Stimulated activated CD8-positive, alpha-beta memory T cell treated with anti-CD3 and anti-CD28 coated beads, Interleukin-4, amount 100 ng/mL, for 4 hours (primary cell): ENCODE results near the gene THBS2.
"Not testable (repeated sequence)": the region's sequence is repeated elsewhere in the genome, so short reads cannot be mapped to it uniquely, and the experiment has no call there.

ENCODE experiments used
- DNase-seq, 2 donors: peaks; one replicate each; pipeline ENCODE4 v3.0.0-alpha.2; 2020; ENCODE audit warnings: low read depth in 2 of 2, low spot score in 1 of 2

THBS2 gene

DNA sequence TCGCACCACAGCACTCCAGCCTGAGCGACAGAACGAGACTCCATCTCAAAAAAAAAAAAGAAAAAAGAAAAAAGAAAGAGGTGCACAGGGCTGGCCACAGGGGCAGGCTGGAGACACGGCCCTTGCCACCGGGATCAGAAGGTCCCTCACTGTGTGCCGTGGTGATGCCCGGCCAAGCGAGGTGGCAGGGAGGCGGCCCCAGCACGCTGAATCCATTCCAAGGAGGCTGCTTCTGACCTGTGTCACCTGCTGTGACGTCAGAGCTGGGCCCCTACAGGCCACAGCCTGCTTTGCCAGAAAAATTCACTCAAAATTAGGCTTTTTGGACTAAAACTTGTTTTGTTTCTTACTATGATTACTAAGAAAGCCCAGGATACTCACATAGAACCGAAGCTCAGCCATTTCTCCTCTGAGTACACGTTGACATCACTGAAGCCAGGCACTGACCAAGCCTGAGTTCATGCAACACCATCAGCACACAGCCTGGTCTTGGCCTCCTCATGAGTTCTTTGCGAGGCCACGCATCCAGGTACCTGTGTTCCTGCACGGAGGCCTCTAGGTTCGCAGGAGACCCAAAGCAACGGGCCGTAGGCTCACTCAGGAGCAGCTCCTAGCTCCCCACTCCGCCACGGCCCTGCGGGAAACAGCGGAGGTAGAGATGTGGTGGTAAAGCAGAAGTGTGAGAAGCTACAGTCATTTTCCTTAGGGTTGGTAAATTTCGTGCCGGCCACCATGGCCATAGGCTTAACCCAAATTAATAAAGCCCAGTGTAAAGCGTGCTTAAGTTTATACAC, 67.8 kb downstream of the THBS2 start:
- DNase-seq: no peak

GRCh38 chr6:169185011-169185521, 68.6 kb downstream of the THBS2 start:
- DNase-seq: no peak

GRCh38 chr6:169184419-169184818, 69.2 kb downstream of the THBS2 start:
- no peak for DNase-seq

DNA sequence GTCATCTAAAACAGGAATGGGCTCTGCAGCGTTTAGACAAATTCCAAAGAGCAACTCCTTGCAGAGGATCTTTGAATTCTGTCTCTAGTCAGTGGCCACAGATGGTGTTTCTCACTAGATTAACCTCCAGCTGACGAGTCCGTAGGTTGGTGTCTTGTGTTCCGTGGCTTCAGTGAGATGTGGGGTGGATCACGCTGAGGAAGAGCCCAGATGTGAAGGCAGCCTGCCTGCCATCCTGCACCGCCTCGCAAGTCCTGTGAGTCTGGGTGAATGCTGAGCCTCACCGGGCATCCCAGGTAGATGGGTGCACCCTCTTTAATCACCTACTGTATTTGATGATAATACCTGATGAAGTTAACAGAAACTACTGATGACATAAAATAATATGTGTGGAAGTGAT, 70.4 kb downstream of the THBS2 start:
- DNase-seq: no peak

GRCh38 chr6:169179831-169180230, 73.8 kb downstream of the THBS2 start:
- not testable (repeated sequence) for DNase-seq

DNA sequence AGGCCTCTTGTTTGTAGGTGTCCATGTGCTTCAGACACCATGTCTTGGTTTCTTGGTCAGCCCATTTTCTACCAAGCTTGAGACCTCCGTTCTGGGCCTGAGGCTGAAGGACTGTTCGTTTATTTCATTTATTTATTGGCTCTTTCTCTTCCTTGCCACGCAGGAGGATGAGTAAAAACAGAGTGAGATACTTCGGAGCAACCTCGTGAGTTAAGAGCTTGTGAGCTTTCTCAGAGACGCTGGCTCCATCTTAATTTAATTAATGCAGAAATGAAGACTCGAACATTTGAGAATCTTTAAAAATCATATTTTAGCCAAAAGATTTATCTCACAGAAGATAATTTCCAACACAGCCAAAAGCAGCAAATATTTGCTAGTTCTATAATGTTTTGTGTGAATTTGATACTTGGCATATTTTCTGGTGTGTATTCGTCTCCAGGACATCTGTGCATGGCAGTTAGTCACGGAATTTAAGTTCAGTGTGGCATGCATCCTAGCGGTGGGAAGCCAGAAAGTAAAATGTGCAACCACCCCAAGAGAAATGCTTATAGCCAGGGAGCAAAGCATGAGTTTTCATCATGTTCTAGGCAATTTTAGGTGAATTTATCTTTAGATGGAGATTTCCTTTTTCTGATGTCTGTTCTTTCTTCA, 76.0 kb downstream of the THBS2 start:
- no peak for DNase-seq

DNA sequence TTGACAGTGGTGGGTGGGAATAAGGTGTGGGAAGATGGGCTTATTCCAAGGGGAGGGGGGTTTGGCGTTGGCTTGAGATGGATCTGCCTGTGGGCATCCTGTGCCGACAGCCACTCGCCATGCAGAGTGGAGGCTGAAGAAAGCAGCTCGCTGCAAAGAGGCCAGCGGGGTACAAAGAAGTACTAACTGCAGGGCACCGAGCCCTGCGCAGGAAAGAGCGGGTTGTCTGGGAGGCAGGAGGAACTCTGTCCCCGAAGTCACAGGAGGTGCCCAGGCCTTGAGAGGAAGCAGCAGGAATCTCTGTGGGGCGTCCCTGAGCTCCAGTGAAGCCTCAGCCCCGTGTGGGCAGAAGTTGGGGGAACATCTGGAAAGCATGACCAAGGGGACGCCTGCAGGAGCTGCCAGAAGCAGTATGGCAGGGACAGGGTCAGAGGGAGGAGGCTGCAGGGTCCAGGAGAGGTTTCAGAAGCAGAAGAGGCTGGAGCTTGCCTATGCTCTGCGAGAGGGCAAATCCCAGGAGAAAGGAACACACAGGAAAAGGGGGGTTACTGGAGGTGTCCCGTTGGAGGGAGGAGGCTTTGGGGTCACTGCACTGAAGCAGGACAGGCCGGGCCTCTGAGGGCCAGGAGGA, 77.2 kb downstream of the THBS2 start:
- no peak for DNase-seq

DNA sequence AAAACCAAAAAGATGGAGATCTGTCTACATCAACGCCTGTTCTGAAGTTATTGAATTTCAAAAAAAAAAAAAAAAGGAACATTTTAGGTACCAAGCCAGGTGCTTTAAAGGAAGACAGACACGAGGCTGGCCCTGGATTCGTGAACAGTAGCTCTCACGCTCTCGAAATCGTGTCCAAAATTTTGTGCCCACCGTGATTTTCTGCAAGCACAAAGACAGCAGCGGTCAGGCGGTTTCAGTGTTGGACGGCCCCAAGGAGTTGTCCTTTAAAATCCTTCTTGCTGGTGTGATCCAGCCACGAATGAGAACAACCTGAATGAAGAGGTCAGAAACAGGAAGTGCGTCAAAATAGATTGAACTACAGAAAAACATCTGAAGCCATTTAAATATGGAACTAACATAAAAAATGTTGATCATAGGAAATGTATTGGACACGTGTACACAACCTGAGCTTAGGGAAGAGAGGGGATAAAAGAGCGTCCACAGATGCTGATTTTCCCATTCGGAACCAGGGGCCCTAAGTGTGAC, 78.2 kb downstream of the THBS2 start:
- no peak for DNase-seq

DNA sequence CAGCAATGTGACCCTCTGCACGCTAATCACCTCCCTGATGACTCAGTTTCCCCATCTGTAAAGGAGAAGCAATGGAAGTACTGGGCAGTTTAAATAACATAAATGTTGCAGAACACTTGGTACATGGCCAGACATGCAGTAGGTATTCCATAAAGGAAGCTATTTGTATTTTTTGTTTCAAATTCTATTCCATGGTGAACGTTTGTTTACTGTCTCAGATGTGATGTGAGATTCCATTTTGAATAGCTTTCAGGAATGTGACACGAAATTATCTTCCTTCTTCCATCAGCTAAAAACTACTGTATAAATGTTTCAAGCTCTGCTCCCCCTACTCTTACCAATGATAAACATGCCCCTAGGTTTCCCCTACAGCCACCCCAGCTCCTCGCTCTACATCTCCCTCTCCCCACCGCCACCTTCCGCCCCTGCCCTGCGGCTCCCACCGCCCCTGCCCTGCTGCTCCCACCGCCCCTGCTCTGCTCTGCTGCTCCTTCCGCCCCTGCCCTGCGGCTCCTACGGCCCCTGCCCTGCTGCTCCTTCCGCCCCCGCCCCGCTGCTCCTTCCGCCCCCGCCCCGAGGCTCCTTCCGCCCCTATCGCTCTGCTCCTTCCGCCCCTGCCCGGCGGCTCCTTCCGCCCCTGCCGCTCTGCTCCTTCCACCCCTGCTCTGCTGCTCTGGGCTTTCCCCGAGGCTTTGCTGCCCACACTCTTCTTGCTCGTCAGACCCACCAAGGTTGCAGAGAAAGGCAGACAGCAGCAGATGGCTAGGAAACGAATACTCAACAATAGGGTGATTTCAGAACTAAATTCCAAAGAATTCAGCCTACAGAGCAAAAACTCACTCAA, 78.9 kb downstream of the THBS2 start:
- DNase-seq: no peak

DNA sequence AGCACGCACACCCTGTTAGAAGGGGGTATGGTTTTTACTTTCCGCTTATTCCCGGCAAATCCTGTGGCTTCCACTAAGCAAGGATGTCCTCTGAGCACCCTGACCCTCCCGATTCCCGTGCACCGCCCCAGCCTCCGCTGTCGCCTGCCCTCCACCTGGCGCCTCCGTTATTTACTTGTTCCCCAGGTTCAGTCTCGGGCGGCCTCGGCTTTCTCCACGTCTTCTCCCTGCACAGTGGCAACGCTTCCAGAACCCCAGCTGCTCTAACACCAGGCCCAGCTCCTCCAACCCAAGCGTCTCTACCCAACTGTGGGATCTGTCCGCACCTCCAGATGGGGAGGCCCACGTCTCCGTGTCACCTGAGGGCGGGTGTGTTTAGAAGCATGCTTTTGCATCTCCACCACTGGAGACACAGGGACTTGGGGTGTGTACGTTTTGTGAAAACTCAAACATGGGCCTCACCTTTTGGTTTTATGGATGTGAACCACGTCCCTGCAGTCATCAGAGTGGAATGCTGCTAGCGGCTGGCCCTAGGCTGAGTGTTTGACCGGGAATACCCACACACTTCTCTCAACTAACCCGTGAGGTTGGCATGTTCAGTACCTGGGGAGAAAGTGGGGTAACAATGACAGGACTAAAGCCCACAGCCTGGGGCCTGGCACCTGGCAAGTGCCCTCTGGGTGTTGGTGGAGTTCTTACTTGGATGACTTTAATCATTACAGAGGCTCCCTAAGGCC, 79.9 kb downstream of the THBS2 start:
- DNase-seq: no peak

GRCh38 chr6:169172946-169173345, 80.7 kb downstream of the THBS2 start:
- DNase-seq: no peak

- DNase-seq: no peak
Measured at GRCh38 chr6:169172456-169172855, 81.2 kb downstream of the THBS2 start.

- DNase-seq: no peak
Measured at GRCh38 chr6:169171951-169172350, 81.7 kb downstream of the THBS2 start.

DNA sequence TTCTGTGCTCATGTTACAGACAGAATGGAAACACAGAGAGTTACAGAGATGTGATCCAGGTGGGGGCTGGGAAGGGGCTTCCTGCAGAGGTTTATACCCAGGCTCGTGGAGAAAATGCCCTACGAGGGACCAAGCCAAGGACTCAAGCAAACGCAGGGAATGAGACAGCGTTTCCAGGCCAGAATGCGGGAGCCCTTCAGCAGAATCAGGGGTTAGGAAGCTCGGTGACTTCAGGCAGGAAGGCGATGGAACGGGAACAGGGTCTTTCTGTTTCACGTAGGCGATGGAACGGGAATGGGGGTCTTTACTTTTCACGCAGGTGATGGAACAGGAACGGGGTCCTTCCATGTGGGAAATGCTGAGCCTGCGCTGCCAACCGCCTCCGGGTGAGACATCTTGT, 82.6 kb downstream of the THBS2 start:
- DNase-seq: no peak

DNA sequence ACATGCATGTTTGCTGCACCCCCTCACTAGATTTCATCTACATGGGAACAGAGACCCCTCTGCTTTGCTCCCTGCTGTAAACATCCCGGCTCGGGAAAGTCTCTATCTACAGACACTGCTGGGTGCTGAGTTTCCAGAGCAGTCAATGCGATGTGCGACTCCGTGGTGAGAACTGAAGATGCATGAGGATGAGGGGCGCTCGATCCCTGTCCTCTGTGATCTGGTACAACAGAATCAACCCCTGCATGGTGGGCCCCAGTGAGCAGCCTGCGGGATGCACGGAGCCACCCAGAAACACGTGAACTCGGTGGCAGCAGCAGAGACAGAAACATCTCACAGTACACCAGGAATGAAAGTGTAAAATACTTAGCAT, 83.1 kb downstream of the THBS2 start:
- no peak for DNase-seq

- DNase-seq: no peak
Measured at GRCh38 chr6:169169941-169170582, 83.6 kb downstream of the THBS2 start.

- DNase-seq: no peak
Measured at GRCh38 chr6:169169375-169169774, 84.3 kb downstream of the THBS2 start.

DNA sequence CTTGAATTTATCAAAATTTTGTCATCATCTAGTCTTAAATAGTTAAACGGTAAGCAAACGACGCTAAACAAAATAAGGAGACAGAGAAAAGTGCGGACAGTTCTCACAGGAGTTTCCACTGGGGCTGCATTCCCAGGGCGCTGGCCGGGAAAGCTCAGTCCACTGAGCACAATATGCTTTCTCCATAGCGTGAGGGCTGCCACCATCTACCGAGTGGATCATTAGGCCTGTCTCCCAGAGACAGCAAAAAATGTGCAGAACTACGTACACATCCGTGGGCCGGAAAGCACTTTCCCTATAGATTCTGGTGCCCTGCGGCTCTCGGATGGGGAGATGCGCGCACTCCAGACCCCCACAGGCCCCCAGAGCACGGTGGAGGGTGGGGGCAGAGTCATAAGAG, 84.9 kb downstream of the THBS2 start:
- no peak for DNase-seq

DNA sequence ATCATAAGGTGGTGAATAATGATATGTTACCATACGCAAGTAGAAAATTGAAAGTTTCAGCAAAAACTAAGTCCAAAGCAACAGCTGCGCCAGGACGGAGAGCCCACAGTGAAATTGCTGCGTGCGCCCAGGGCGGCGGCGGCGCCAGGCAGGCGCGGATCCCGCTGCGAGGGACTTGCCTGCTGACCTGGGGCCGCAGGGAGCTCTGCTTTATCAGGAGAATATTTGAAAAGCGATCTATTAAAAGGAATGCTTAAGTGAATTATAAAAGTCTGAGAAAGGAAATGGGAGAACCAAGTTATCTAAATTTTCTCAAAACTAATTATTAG, 85.4 kb downstream of the THBS2 start:
- no peak for DNase-seq
